Tibial nerve (tissue), 4 donors: Measurements from ENCODE around the gene SUCO.

Source experiments
- EP300 ChIP-seq, 2 donors: sonication (generic); formaldehyde crosslinking; IDR thresholded peaks; one replicate each; pipeline ENCODE4 v1.6.1; 2017; ENCODE audit warnings: antibody characterized with exemption in 2 of 2, mild to moderate bottlenecking in 1 of 2
- POLR2A ChIP-seq, 2 donors: fragments of 450-650 bp; IDR thresholded peaks; one replicate each; pipeline ENCODE4 v1.6.1; 2017; ENCODE audit warnings: antibody characterized with exemption in 2 of 2, mild to moderate bottlenecking in 2 of 2, moderate library complexity in 2 of 2
- TF ChIP-seq, protein P1 (sequence below), 5 experiments: fragments of 200-600 bp in 3 of 5; fragments of 450-650 bp in 2 of 5; sonication (generic) in 3 of 5; IDR thresholded peaks; one replicate each; pipeline ENCODE4 v1.5.1; 2016 to 2019; ENCODE audit warnings: antibody characterized with exemption in 5 of 5, mild to moderate bottlenecking in 3 of 5, moderate library complexity in 2 of 5

DNA sequence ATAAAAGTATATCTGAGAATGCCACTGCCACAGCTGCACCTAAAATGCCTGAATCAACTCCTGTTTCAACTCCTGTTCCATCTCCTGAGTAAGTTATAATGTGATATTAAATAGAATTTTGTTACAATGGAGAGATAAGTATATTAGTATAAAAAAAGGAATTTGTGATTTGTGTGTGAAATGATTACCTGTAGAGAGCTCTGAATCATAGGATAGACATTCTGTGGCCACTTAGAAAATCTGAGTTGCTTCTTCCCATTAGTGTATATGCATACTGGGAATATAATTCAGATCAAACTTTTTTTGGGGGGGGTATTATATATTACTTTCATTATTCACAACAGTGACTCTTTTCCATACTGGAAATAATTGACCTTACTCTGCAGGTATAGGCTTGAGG is 52.9 kb downstream of the SUCO start:
- TF ChIP-seq POLR2A (IDR thresholded peaks at IDR 0.05) (no peak), EP300 (IDR thresholded peaks at IDR 0.05) (no peak)
- TF ChIP-seq, protein P1, sequence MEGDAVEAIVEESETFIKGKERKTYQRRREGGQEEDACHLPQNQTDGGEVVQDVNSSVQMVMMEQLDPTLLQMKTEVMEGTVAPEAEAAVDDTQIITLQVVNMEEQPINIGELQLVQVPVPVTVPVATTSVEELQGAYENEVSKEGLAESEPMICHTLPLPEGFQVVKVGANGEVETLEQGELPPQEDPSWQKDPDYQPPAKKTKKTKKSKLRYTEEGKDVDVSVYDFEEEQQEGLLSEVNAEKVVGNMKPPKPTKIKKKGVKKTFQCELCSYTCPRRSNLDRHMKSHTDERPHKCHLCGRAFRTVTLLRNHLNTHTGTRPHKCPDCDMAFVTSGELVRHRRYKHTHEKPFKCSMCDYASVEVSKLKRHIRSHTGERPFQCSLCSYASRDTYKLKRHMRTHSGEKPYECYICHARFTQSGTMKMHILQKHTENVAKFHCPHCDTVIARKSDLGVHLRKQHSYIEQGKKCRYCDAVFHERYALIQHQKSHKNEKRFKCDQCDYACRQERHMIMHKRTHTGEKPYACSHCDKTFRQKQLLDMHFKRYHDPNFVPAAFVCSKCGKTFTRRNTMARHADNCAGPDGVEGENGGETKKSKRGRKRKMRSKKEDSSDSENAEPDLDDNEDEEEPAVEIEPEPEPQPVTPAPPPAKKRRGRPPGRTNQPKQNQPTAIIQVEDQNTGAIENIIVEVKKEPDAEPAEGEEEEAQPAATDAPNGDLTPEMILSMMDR (IDR thresholded peaks at IDR 0.05): no peak
